Gastroesophageal sphincter (tissue), 4 donors: ENCODE results near the gene LIF. TPM values are rescaled to one million over a fixed set of nuclear protein-coding genes. Genes with fewer than 3 reads are reported as not detected.

Experiments
- ATAC-seq: fragments of 150-250 bp; one replicate; pipeline ENCODE4 v1.9.1; 2016; ENCODE audit warnings: mild to moderate bottlenecking, moderate library complexity
- H3K27ac ChIP-seq, 4 donors: fragments of 200-600 bp; sonication (generic) in 3 of 4; 1 replicate in 3 of 4; 2 replicates in 1 of 4; pipeline ENCODE4 v1.5.1; 2016 to 2019
- H3K27me3 ChIP-seq: fragments of 200-600 bp; sonication (generic); one replicate; pipeline ENCODE4 v1.5.1; 2019
- H3K36me3 ChIP-seq, 2 donors: fragments of 200-600 bp; sonication (generic); one replicate each; pipeline ENCODE4 v1.5.1; 2019; ENCODE audit warnings: control low read depth in 1 of 2
- H3K4me1 ChIP-seq, 3 donors: fragments of 200-600 bp; sonication (generic); 1 replicate in 2 of 3; 2 replicates in 1 of 3; pipeline ENCODE4 v1.5.1; 2016 to 2019; ENCODE audit warnings: control low read depth in 2 of 3
- H3K4me3 ChIP-seq, 2 donors: fragments of 200-600 bp; sonication (generic); one replicate each; pipeline ENCODE4 v1.5.1; 2019; ENCODE audit warnings: mild to moderate bottlenecking in 1 of 2, moderate library complexity in 1 of 2
- H3K9me3 ChIP-seq, 3 donors: fragments of 200-600 bp; sonication (generic); one replicate each; pipeline ENCODE4 v1.5.1; 2017 to 2019; ENCODE audit warnings: control low read depth in 2 of 3
- CTCF ChIP-seq, 4 experiments: fragments of 200-600 bp in 2 of 4; fragments of 450-650 bp in 2 of 4; sonication (generic) in 1 of 4; IDR thresholded peaks; one replicate each; pipeline ENCODE4 v1.5.1; 2017 to 2019; ENCODE audit warnings: antibody characterized with exemption in 4 of 4, mild to moderate bottlenecking in 2 of 4, moderate library complexity in 2 of 4
- EP300 ChIP-seq: sonication (generic); formaldehyde crosslinking; IDR thresholded peaks from one replicate; pipeline ENCODE4 v1.6.1; 2017; ENCODE audit warnings: antibody characterized with exemption, mild to moderate bottlenecking
- POLR2A ChIP-seq, 2 donors: fragments of 450-650 bp; IDR thresholded peaks; one replicate each; pipeline ENCODE4 v1.6.1; 2017; ENCODE audit warnings: antibody characterized with exemption in 2 of 2, mild to moderate bottlenecking in 2 of 2, moderate library complexity in 1 of 2
- POLR2AphosphoS5 ChIP-seq: sonication (generic); formaldehyde crosslinking; IDR thresholded peaks from one replicate; pipeline ENCODE4 v1.6.1; 2017; ENCODE audit warnings: antibody characterized with exemption
- WGBS, 2 donors: methylation state at CpG; one replicate each; pipeline ENCODE4 v1.1.5; 2018; ENCODE audit warnings: low coverage in 1 of 2; 5-methylcytosine and 5-hydroxymethylcytosine counted together
- total RNA-seq, 4 donors: library from RNA; depleted of rRNA; stranded (reverse); fragments of >200 nt; gene quantifications; one replicate each; pipeline ENCODE4 v1.1.0, GENCODE V29; 2016

Gene LIF
- total RNA-seq, 4 donors from 2014 or later, result 0.58 to 15.8 (median 0.59) TPM; not detected in 1

GRCh38 chr22:30280505-30280904 lies 33.9 kb upstream of the LIF start:
- no peak overlapping the region for H3K4me3 ChIP-seq
- ATAC-seq, result no peak
- WGBS, 2 donors, result 47 to 57% methylated on average over 5 to 8 of the region's 8 CpGs

GRCh38 chr22:30279932-30280331 lies 33.4 kb upstream of the LIF start:
- H3K9me3 ChIP-seq, result no peaks in the 10 kb centered on the region
- H3K4me1 ChIP-seq, result peaks cover 0 to 10% (median 5%) of the 10 kb centered on the region in 3 donors
- WGBS, 2 donors, result 79 to 83% methylated on average over 3 of the region's 5 CpGs
- TF ChIP-seq POLR2A (IDR thresholded peaks at IDR 0.05) (no peak), CTCF (IDR thresholded peaks at IDR 0.05) (no peak), EP300 (no peak), POLR2AphosphoS5 (no peak)
- H3K36me3 ChIP-seq, result peaks cover 0 to 18% of the 10 kb centered on the region in 2 donors
- no peak overlapping the region for H3K4me3 ChIP-seq
- H3K27ac ChIP-seq, result no peak overlapping the region
- no peaks in the 10 kb centered on the region for H3K27me3 ChIP-seq
- no peak for ATAC-seq

More at GRCh38 chr22:30280505-30280904, 33.9 kb upstream of the LIF start:
- no peak overlapping the region for H3K27ac ChIP-seq
- H3K36me3 ChIP-seq, result peaks cover 0 to 24% of the 10 kb centered on the region in 2 donors
- H3K27me3 ChIP-seq, result no peaks in the 10 kb centered on the region
- peaks cover 0 to 10% (median 5%) of the 10 kb centered on the region in 3 donors for H3K4me1 ChIP-seq
- no peak for TF ChIP-seq POLR2A (IDR thresholded peaks at IDR 0.05)
- TF ChIP-seq POLR2AphosphoS5, result no peak
- TF ChIP-seq EP300, result no peak
- no peaks in the 10 kb centered on the region for H3K9me3 ChIP-seq

GRCh38 chr22:30279046-30279788 lies 32.7 kb upstream of the LIF start:
- Histone ChIP-seq H3K4me3 (no peak overlapping the region), H3K36me3 (peaks cover 0 to 11% of the 10 kb centered on the region in 2 donors), H3K9me3 (no peaks in the 10 kb centered on the region), H3K27ac (no peak overlapping the region), H3K27me3 (no peaks in the 10 kb centered on the region), H3K4me1 (peaks cover 0 to 10% (median 5%) of the 10 kb centered on the region in 3 donors)
- TF ChIP-seq POLR2A (IDR thresholded peaks at IDR 0.05), result no peak
- TF ChIP-seq CTCF (IDR thresholded peaks at IDR 0.05), result no peak
- TF ChIP-seq EP300, result no peak
- TF ChIP-seq POLR2AphosphoS5, result no peak
- whole genome bisulfite sequencing, 2 donors, result 53% methylated on average over 4 of the region's 16 CpGs; no CpG with 5 or more reads in 1 of the 2 donors
- peak; percentile 56 for ATAC-seq

- no peaks in the 10 kb centered on the region for H3K9me3 ChIP-seq
- WGBS, 2 donors, result 31 to 35% methylated on average over 4 to 6 of the region's 14 CpGs
- TF ChIP-seq EP300 (no peak), POLR2AphosphoS5 (no peak), POLR2A (IDR thresholded peaks at IDR 0.05) (peak in 1 of 2 donors; percentile 15)
- no peaks in the 10 kb centered on the region for H3K27me3 ChIP-seq
- no peaks in the 10 kb centered on the region for H3K36me3 ChIP-seq
- ATAC-seq, result peak; percentile 44
- H3K4me3 ChIP-seq, result no peak overlapping the region
- H3K27ac ChIP-seq, result peak overlapping the region in 3 of 4 donors; percentile 46 to 62 (median 51)
- H3K4me1 ChIP-seq, result peaks cover 0 to 10% (median 5%) of the 10 kb centered on the region in 3 donors
Measured at GRCh38 chr22:30277547-30278344, 31.2 kb upstream of the LIF start.

GRCh38 chr22:30276039-30276438 lies 29.5 kb upstream of the LIF start:
- TF ChIP-seq EP300 (no peak), POLR2AphosphoS5 (no peak), CTCF (IDR thresholded peaks at IDR 0.05) (no peak), POLR2A (IDR thresholded peaks at IDR 0.05) (no peak)
- Histone ChIP-seq H3K27ac (no peak overlapping the region), H3K9me3 (no peaks in the 10 kb centered on the region), H3K27me3 (no peaks in the 10 kb centered on the region), H3K4me3 (no peak overlapping the region), H3K4me1 (peaks cover 0 to 10% (median 5%) of the 10 kb centered on the region in 3 donors), H3K36me3 (no peaks in the 10 kb centered on the region)
- 80% methylated on average over 1 of the region's 8 CpGs; no CpG with 5 or more reads in 1 of the 2 donors for WGBS, 2 donors
- no peak for ATAC-seq
